K562 (cell line): ENCODE data around the gene LAMTOR1. TPM values are rescaled to one million over a fixed set of nuclear protein-coding genes. Genes with fewer than 3 reads are reported as not detected.

ENCODE experiments used
- ATAC-seq: fragments of 200-7000 bp; cut with Tn5 transposase; 3 replicates; pipeline ENCODE4 v1.9.1; 2020; ENCODE audit warnings: moderate library complexity
- Bru-seq: library from RNA; stranded (reverse); fragments of 400-500 nt; gene quantifications from one replicate; lab custom pipeline; 2021; lab: Mats Ljungman, UMichigan
- BruChase-seq, 2 experiments: library from RNA; stranded (reverse); fragments of 400-500 nt; gene quantifications; one replicate each; lab custom pipeline; 2021; lab: Mats Ljungman, UMichigan
- BruUV-seq: library from RNA; stranded (reverse); fragments of 400-500 nt; replicated peaks from 2 replicates; lab custom pipeline; 2021; lab: Mats Ljungman, UMichigan
- CTCF ChIA-PET: fragments of 300-600 bp; formaldehyde crosslinking; extraction: SDS; loops from one replicate; lab custom pipeline; 2021; ENCODE audit warnings: low intra/inter-chr PET ratio; lab: Yijun Ruan, JAX
- POLR2A ChIA-PET: fragments of 300-600, 350-650 bp; sonication (Branson Sonifier 250); formaldehyde crosslinking; extraction: SDS; loops from one replicate; lab custom pipeline; 2021; ENCODE audit warnings: antibody characterized with exemption, inconsistent platforms; lab: Yijun Ruan, JAX
- DNase-seq, 4 experiments: peaks; one replicate each; pipeline versions ENCODE4 v3.0.0 to v3.0.0-alpha.2; 2011 to 2018; ENCODE audit warnings: low spot score in 3 of 4, mixed read lengths in 3 of 4; ENCODE audit errors: extremely low read depth in 1 of 4
- FAIRE-seq: peaks from 2 replicates; lab custom pipeline; 2011; peaks lifted over from hg19 to GRCh38; lab: Jason Lieb, UNC
- H2AFZ ChIP-seq: 2 replicates; pipeline ENCODE4 v1.6.0; 2011; ENCODE audit warnings: low read depth, low read length, control low read depth, inconsistent platforms
- H3K27ac ChIP-seq: fragments of 200-600 bp; 3 replicates; pipeline ENCODE4 v1.8.0; 2011; ENCODE audit warnings: low read depth, mild to moderate bottlenecking, control low read depth, inconsistent platforms, low read length, moderate library complexity, mixed read lengths; ENCODE audit errors: extremely low read depth
- H3K27me3 ChIP-seq, 2 experiments: fragments of 300-600 bp in 1 of 2; 2 replicates in 1 of 2; 3 replicates in 1 of 2; pipeline versions ENCODE4 v1.6.0 to v1.8.0; 2011; ENCODE audit warnings: inconsistent platforms in 2 of 2, low read length in 2 of 2, mild to moderate bottlenecking in 1 of 2, mixed read lengths in 1 of 2, moderate library complexity in 1 of 2; ENCODE audit not compliant: control insufficient read depth in 2 of 2, insufficient read depth in 2 of 2
- H3K36me3 ChIP-seq: fragments of 300-600 bp; 3 replicates; pipeline ENCODE4 v1.8.0; 2011; ENCODE audit warnings: mild to moderate bottlenecking, low read length, inconsistent platforms; ENCODE audit not compliant: control insufficient read depth, insufficient read depth
- H3K4me1 ChIP-seq, 2 experiments: fragments of 200-600 bp in 1 of 2; replicated peaks in 1 of 2; 2 replicates in 1 of 2; 3 replicates in 1 of 2; pipeline versions ENCODE4 v1.5.1 to v1.8.0; 2011; ENCODE audit warnings: inconsistent platforms in 2 of 2, low read length in 2 of 2, mild to moderate bottlenecking in 1 of 2, mixed read lengths in 1 of 2, moderate library complexity in 1 of 2; ENCODE audit not compliant: control insufficient read depth in 2 of 2, insufficient read depth in 2 of 2
- H3K4me2 ChIP-seq: 2 replicates; pipeline ENCODE4 v1.6.1; 2011; ENCODE audit warnings: low read length, control low read depth, inconsistent platforms, mixed read lengths; ENCODE audit not compliant: insufficient read depth
- H3K4me3 ChIP-seq: fragments of 200-600 bp; sonication (generic), shearing (Covaris generic); 2 replicates; pipeline ENCODE4 v1.5.1; 2016; ENCODE audit warnings: control low read depth, inconsistent platforms
- H3K79me2 ChIP-seq: fragments of 200-600 bp; 3 replicates; pipeline ENCODE4 v1.8.0; 2011; ENCODE audit warnings: low read length, inconsistent platforms; ENCODE audit not compliant: control insufficient read depth, insufficient read depth
- H3K9ac ChIP-seq, 2 experiments: 2 replicates each; pipeline versions ENCODE4 v1.6.0 to v1.6.1; 2011; ENCODE audit warnings: low read depth in 2 of 2, low read length in 2 of 2, control low read depth in 1 of 2, inconsistent platforms in 1 of 2, mild to moderate bottlenecking in 1 of 2, mixed read lengths in 1 of 2; ENCODE audit not compliant: insufficient read depth in 1 of 2
- H3K9me1 ChIP-seq: one replicate; pipeline ENCODE4 v1.6.0; 2011; ENCODE audit warnings: inconsistent platforms, mild to moderate bottlenecking, low read length, moderate library complexity; ENCODE audit not compliant: control insufficient read depth, insufficient read depth
- H3K9me3 ChIP-seq: replicated peaks from 2 replicates; pipeline ENCODE4 v1.5.1; 2011; ENCODE audit warnings: low read depth, low read length, inconsistent platforms; ENCODE audit not compliant: control insufficient read depth, insufficient read depth
- H4K20me1 ChIP-seq: replicated peaks from 2 replicates; pipeline ENCODE4 v1.6.1; 2011; ENCODE audit warnings: low read length, inconsistent platforms, mixed read lengths; ENCODE audit not compliant: control insufficient read depth, insufficient read depth
- CBFA2T3 ChIP-seq: fragments of 450-650 bp; IDR thresholded peaks from 2 replicates; pipeline ENCODE4 v1.6.1; 2017
- E2F3 ChIP-seq: fragments of 250-450 bp; sonication (Bioruptor Pico); IDR thresholded peaks from 2 replicates; pipeline ENCODE4 v1.4.0; 2020; ENCODE audit warnings: mild to moderate bottlenecking
- EP300 ChIP-seq: IDR thresholded peaks from 2 replicates; pipeline ENCODE4 v1.6.1; 2012; ENCODE audit warnings: low read length, improper control_type of control experiment
- ILK ChIP-seq: fragments of 450-650 bp; IDR thresholded peaks from 2 replicates; pipeline ENCODE4 v1.6.1; 2016; ENCODE audit warnings: missing genetic modification characterization, low read depth, mild to moderate bottlenecking, missing compliant biosample characterization, moderate library complexity, borderline replicate concordance
- KLF13 ChIP-seq: fragments of 450-650 bp; IDR thresholded peaks from 2 replicates; pipeline ENCODE4 v1.6.1; 2016; ENCODE audit warnings: missing genetic modification characterization, low read depth, mild to moderate bottlenecking, missing compliant biosample characterization, moderate library complexity, borderline replicate concordance
- NFRKB ChIP-seq: fragments of 450-650 bp; IDR thresholded peaks from 2 replicates; pipeline ENCODE4 v1.6.1; 2016; ENCODE audit warnings: low read depth
- SAFB2 ChIP-seq: fragments of 200-400 bp; formaldehyde crosslinking; IDR thresholded peaks from 2 replicates; pipeline ENCODE4 v1.6.1; 2018; ENCODE audit warnings: borderline replicate concordance, low read length, low read depth, moderate library complexity; ENCODE audit not compliant: severe bottlenecking
- SMAD1 ChIP-seq: fragments of 150-350 bp; IDR thresholded peaks from 2 replicates; pipeline ENCODE4 v1.6.1; 2014; ENCODE audit warnings: low read length, low read depth; ENCODE audit not compliant: partially characterized antibody
- ZNF12 ChIP-seq: sonication (generic); formaldehyde crosslinking; IDR thresholded peaks from 2 replicates; pipeline ENCODE4 v1.4.0; 2020; ENCODE audit warnings: mild to moderate bottlenecking, missing genetic modification reagents
- ZNF140 ChIP-seq: fragments of 250-450 bp; sonication (Bioruptor Pico); IDR thresholded peaks from 2 replicates; pipeline ENCODE4 v1.8.0; 2021; ENCODE audit warnings: moderate library complexity, mild to moderate bottlenecking, inconsistent platforms
- ZNF830 ChIP-seq: fragments of 250-450 bp; sonication (Bioruptor Pico); IDR thresholded peaks from 2 replicates; pipeline ENCODE4 v1.5.0; 2021; ENCODE audit warnings: mild to moderate bottlenecking
- WGBS: fragments of 100-300 bp; shearing (Covaris generic); methylation state at CpG from one replicate; pipeline ENCODE4 v1.1.6; 2016; ENCODE audit warnings: low coverage, mixed read lengths; ENCODE audit not compliant: insufficient coverage; ENCODE audit errors: missing lambda C conversion rate; 5-methylcytosine and 5-hydroxymethylcytosine counted together
- in situ Hi-C: fragments of 300-500 bp; cut with MboI; formaldehyde crosslinking; loops from 4 replicates; pipeline ENCODE4 v1.15.0; 2018; ENCODE audit warnings: inconsistent platforms, mixed read lengths
- intact Hi-C: fragments of 100-400 bp; cut with micrococcal nuclease; formaldehyde crosslinking; loops from 2 replicates; pipeline ENCODE4 v1.14.2; 2022
- long read RNA-seq, 3 experiments: library from polyadenylated mRNA in 2 of 3; library from RNA in 1 of 3; unstranded in 2 of 3; stranded (forward) in 1 of 3; transcript quantifications; one replicate each; pipeline ENCODE4 v2.0.0, GENCODE V29; 2019 to 2022
- polyA minus RNA-seq, 3 experiments: library from RNA; depleted of rRNA, polyadenylated mRNA; stranded (reverse); fragments of >200 nt; gene quantifications; 2 replicates each; pipeline ENCODE4 v1.2.3, GENCODE V29; 2011
- polyA plus RNA-seq, 8 experiments: library from polyadenylated mRNA; depleted of rRNA in 4 of 8; stranded (reverse) in 5 of 8; unstranded in 3 of 8; fragments of >200 nt; fragmentation: Nextera tagmentation in 2 of 8; fragmentation: Illumina TruSeq in 1 of 8; extraction: Ambion mirVana in 2 of 8; extraction: Trizol in 1 of 8; gene quantifications; 2 replicates each; pipeline versions ENCODE4 v1.2.1 to v1.2.3, GENCODE V29; 2011 to 2014; ENCODE audit warnings: inconsistent platforms in 1 of 8, missing spikeins in 1 of 8
- total RNA-seq, 7 experiments: library from RNA; depleted of rRNA in 6 of 7; stranded (reverse); fragments of >200 nt in 6 of 7; fragmentation: Illumina TruSeq in 2 of 7; extraction: Trizol in 2 of 7; gene quantifications; 2 replicates each; pipeline versions ENCODE4 v1.2.1 to v1.2.3, GENCODE V29; 2011 to 2021; ENCODE audit warnings: low replicate concordance in 1 of 7

Gene LAMTOR1
- total RNA-seq (2011; cell fraction: chromatin; rRNA removed; ENCODE audit: low replicate concordance) = 56.6 and 74.7 TPM in 2 replicates
- total RNA-seq (2011; cell fraction: nucleolus; rRNA removed) = 60.5 and 60.8 TPM in 2 replicates
- 67.6 and 104 TPM in 2 replicates for total RNA-seq (2011; cell fraction: nucleoplasm; rRNA removed)
- total RNA-seq (2014; rRNA removed) (86.0 and 124 TPM in 2 replicates), total RNA-seq (2014; rRNA removed; fragmentation: Illumina TruSeq; extraction: Trizol) (71.5 and 84.6 TPM in 2 replicates), total RNA-seq (2015; rRNA removed; fragmentation: Illumina TruSeq; extraction: Trizol) (77.4 and 80.0 TPM in 2 replicates), total RNA-seq (2021) (66.4 and 71.3 TPM in 2 replicates), polyA plus RNA-seq (2011; rRNA removed) (62.6 and 76.1 TPM in 2 replicates), polyA plus RNA-seq (2014; fragmentation: Illumina TruSeq; extraction: Trizol) (104 and 110 TPM in 2 replicates), polyA plus RNA-seq (2014; fragmentation: Nextera tagmentation; extraction: Ambion mirVana) (10 to 100 TPM; 91.1 to 97.5 TPM), polyA plus RNA-seq (2014; rRNA removed) (85.3 and 93.5 TPM in 2 replicates), polyA minus RNA-seq (2011; rRNA and poly(A)+ RNA removed) (53.8 and 69.6 TPM in 2 replicates), Bru-seq, nascent RNA (percentile 88 among the genes with signal in this experiment), BruChase-seq, experiment 1, labeled RNA remaining after a 2-hour chase (percentile 79 among the genes with signal in this experiment), BruChase-seq, experiment 2, labeled RNA remaining after a 6-hour chase (percentile 79 among the genes with signal in this experiment)
- polyA plus RNA-seq (2011; cell fraction: cytosol; rRNA removed) = 119 and 150 TPM in 2 replicates
- 63.9 and 70.2 TPM in 2 replicates for polyA plus RNA-seq (2011; cell fraction: nucleus; rRNA removed)
- 95.8 and 155 TPM in 2 replicates for polyA plus RNA-seq (2012)
- 81.5 and 96.2 TPM in 2 replicates for polyA minus RNA-seq (2011; cell fraction: cytosol; rRNA and poly(A)+ RNA removed)
- 34.2 and 46.9 TPM in 2 replicates for polyA minus RNA-seq (2011; cell fraction: nucleus; rRNA and poly(A)+ RNA removed)
- long read RNA-seq, experiment 1, transcript LAMTOR1-201 (5 exons, 1,179 nt) = major isoform, 126 of 192 reads
- long read RNA-seq, experiment 1, partial matches to known transcripts = 44 of 192 reads
- long read RNA-seq, experiment 1, other reads (novel, unspliced or antisense) = 22 of 192 reads
- long read RNA-seq, experiment 2, transcript LAMTOR1-201 (5 exons, 1,179 nt) = major isoform, 127 of 150 reads
- long read RNA-seq, experiment 2, partial matches to known transcripts = 4 of 150 reads
- long read RNA-seq, experiment 2, other reads (novel, unspliced or antisense) = 17 of 150 reads
- long read RNA-seq, experiment 3, transcript LAMTOR1-201 (5 exons, 1,179 nt) = major isoform, 80 of 89 reads
- long read RNA-seq, experiment 3, partial matches to known transcripts = 6 of 89 reads
- long read RNA-seq, experiment 3, other reads (novel, unspliced or antisense) = 3 of 89 reads

GRCh38 chr11:72102946-72103753 lies at the start of gene LAMTOR1:
Gene LAMTOR1 (minus strand): TSS chr11:72103297. CDS start chr11:72103224, 73 bp downstream.
- peak; percentile 96 for ATAC-seq
- H3K9ac ChIP-seq = peak within 1 kb of the TSS; percentile 96 to 98
- H2AFZ ChIP-seq = peak within 1 kb of the TSS; percentile 75
- CTCF ChIA-PET = no interaction called here
- FAIRE-seq = peak; percentile 93
- H3K4me3 ChIP-seq = peak within 1 kb of the TSS; percentile 77
- intact Hi-C loops = loop anchor here (1.0 to 5.0 kb wide), 2 partner anchors 23 to 329 kb away; partner anchors contain the start of genes CLPB, LRRC51 and NUMA1
- POLR2A ChIA-PET = interaction anchor here (0.6 to 3.4 kb wide), 6 partner anchors 9 to 103 kb away, joined by 3 to 20 read pairs (median 8); partner anchors contain the start of gene ANAPC15
- H3K4me1 ChIP-seq = peaks cover 12 to 39% of the 10 kb centered on the region in 2 experiments
- H3K9me3 ChIP-seq = no peaks in the 10 kb centered on the region
- in situ Hi-C loops = no loop called here
- H3K27ac ChIP-seq = peak within 1 kb of the TSS; percentile 96
- DNase-seq = peak; percentile 96 to 100 (median 96)
- WGBS = 3% methylated on average over 40 of the region's 64 CpGs
- no peaks in the 10 kb centered on the region for H4K20me1 ChIP-seq
- peaks cover 40% of the 10 kb centered on the region for H3K36me3 ChIP-seq
- peaks cover 43% of the 10 kb centered on the region for H3K79me2 ChIP-seq
- BruUV-seq = no TSS peak
- no peaks in the 10 kb centered on the region for H3K9me1 ChIP-seq
- H3K4me2 ChIP-seq = peak within 1 kb of the TSS; percentile 95
- no peaks in the 10 kb centered on the region for H3K27me3 ChIP-seq
- TF ChIP-seq ZNF140 (CRISPR knock-in tag) (no peak), NFRKB (peak; percentile 91), CBFA2T3 (no peak; the same call in 1 of the 2 replicates), SAFB2 (no peak), ZNF830 (CRISPR knock-in tag) (no peak), E2F3 (CRISPR knock-in tag) (0 out of 2 replicates have a peak, but pooled peaks have one; percentile 26), SMAD1 (no peak), ZNF12 (CRISPR knock-in tag) (no peak), KLF13 (tag) (peak; percentile 52; the same call in 1 of the 2 replicates), EP300 (no peak; the same call in none of the 2 replicates), ILK (tag) (no peak)
